Fibroblast of lung (primary cell): ENCODE measurements around the gene WBP2. TPM values are rescaled to one million over a fixed set of nuclear protein-coding genes. Genes with fewer than 3 reads are reported as not detected.

Source experiments
- DNase-seq, 2 donors: peaks; one replicate each; pipeline versions ENCODE4 v3.0.0 to v3.0.0-alpha.2; 2010; ENCODE audit warnings: low read depth in 2 of 2
- H2AFZ ChIP-seq: 2 replicates; pipeline ENCODE4 v1.5.1; 2012; ENCODE audit warnings: low read length, control low read depth, inconsistent platforms
- H3K27ac ChIP-seq: 2 replicates; pipeline ENCODE4 v1.5.1; 2011; ENCODE audit warnings: low read length, control low read depth; ENCODE audit not compliant: insufficient read depth
- H3K27me3 ChIP-seq: 2 replicates; pipeline ENCODE4 v1.5.1; 2011; ENCODE audit warnings: mild to moderate bottlenecking, low read length; ENCODE audit not compliant: control insufficient read depth, insufficient read depth
- H3K36me3 ChIP-seq: 2 replicates; pipeline ENCODE4 v1.5.1; 2011; ENCODE audit warnings: low read length; ENCODE audit not compliant: control insufficient read depth, insufficient read depth
- H3K4me1 ChIP-seq: 2 replicates; pipeline ENCODE4 v1.5.1; 2011; ENCODE audit warnings: low read length; ENCODE audit not compliant: control insufficient read depth, insufficient read depth; ENCODE audit errors: extremely low read depth
- H3K4me2 ChIP-seq: 2 replicates; pipeline ENCODE4 v1.5.1; 2011; ENCODE audit warnings: low read length, control low read depth; ENCODE audit not compliant: insufficient read depth; ENCODE audit errors: extremely low read depth
- H3K4me3 ChIP-seq, 4 experiments: fragments of 200-600 bp in 1 of 4; sonication (generic) in 1 of 4; replicated peaks in 1 of 4; 2 replicates each; pipeline ENCODE4 v1.5.1; 2011 to 2016; ENCODE audit warnings: low read length in 4 of 4, low read depth in 3 of 4, mild to moderate bottlenecking in 3 of 4, control low read depth in 2 of 4, inconsistent platforms in 1 of 4, mixed read lengths in 1 of 4; ENCODE audit not compliant: insufficient read depth in 1 of 4; ENCODE audit errors: control extremely low read depth in 1 of 4
- H3K79me2 ChIP-seq: 2 replicates; pipeline ENCODE4 v1.5.1; 2012; ENCODE audit warnings: mild to moderate bottlenecking, low read length, inconsistent platforms; ENCODE audit not compliant: control insufficient read depth, insufficient read depth
- H3K9ac ChIP-seq: 2 replicates; pipeline ENCODE4 v1.5.1; 2011; ENCODE audit warnings: mild to moderate bottlenecking, low read length, control low read depth; ENCODE audit not compliant: insufficient read depth
- H3K9me3 ChIP-seq: 2 replicates; pipeline ENCODE4 v1.5.1; 2012; ENCODE audit warnings: low read depth, low read length; ENCODE audit not compliant: control insufficient read depth, insufficient read depth
- H4K20me1 ChIP-seq: 2 replicates; pipeline ENCODE4 v1.5.1; 2011; ENCODE audit warnings: low read length; ENCODE audit not compliant: control insufficient read depth, insufficient read depth; ENCODE audit errors: extremely low read depth
- CTCF ChIP-seq, 2 donors: IDR thresholded peaks in 1 of 2; conservative IDR thresholded peaks in 1 of 2; 1 replicate in 1 of 2; 2 replicates in 1 of 2; pipeline ENCODE4 v1.5.1; 2011 to 2012; ENCODE audit warnings: low read length in 2 of 2, control low read depth in 1 of 2, inconsistent platforms in 1 of 2, low read depth in 1 of 2, mild to moderate bottlenecking in 1 of 2
- EZH2 ChIP-seq: IDR thresholded peaks from 2 replicates; pipeline ENCODE4 v1.5.1; 2012; ENCODE audit warnings: low read length, control low read depth, mild to moderate bottlenecking; ENCODE audit errors: missing control alignments
- polyA plus RNA-seq, 2 donors: library from polyadenylated mRNA; depleted of rRNA in 1 of 2; stranded (reverse) in 1 of 2; unstranded in 1 of 2; fragments of >200 nt; gene quantifications; 2 replicates each; pipeline ENCODE4 v1.2.1, GENCODE V29; 2011 to 2012; ENCODE audit warnings: missing spikeins in 1 of 2
- total RNA-seq: library from RNA; depleted of rRNA; stranded (reverse); fragments of >200 nt; gene quantifications from 2 replicates; pipeline ENCODE4 v1.2.1, GENCODE V29; 2014

Gene WBP2
- total and polyA plus RNA-seq, 2 donors (not counting 1 experiment from before 2014, with no cell fraction given), result 39.5 to 53.4 TPM

- H3K27ac ChIP-seq, result no peak overlapping the region
- H3K4me3 ChIP-seq, result no peak overlapping the region
- peaks cover 16% of the 10 kb centered on the region for H3K36me3 ChIP-seq
- DNase-seq, result no peak
- TF ChIP-seq EZH2 (no peak), CTCF (conservative IDR thresholded peaks at IDR 0.05 in 1 of 2, IDR thresholded peaks at IDR 0.05 in 1 of 2; ENCODE audit: low read depth in 1 of 2, low read length in 2 of 2) (no peak)
- H4K20me1 ChIP-seq, result no peaks in the 10 kb centered on the region
- H3K4me2 ChIP-seq, result no peak overlapping the region
- no peaks in the 10 kb centered on the region for H3K4me1 ChIP-seq
- H3K9me3 ChIP-seq, result no peaks in the 10 kb centered on the region
- no peaks in the 10 kb centered on the region for H3K27me3 ChIP-seq
- no peak overlapping the region for H3K9ac ChIP-seq
- no peak overlapping the region for H2AFZ ChIP-seq
- no peaks in the 10 kb centered on the region for H3K79me2 ChIP-seq
These were observed 31.0 kb downstream of the WBP2 start for GRCh38 chr17:75824050-75824552.

- no peak overlapping the region for H3K4me2 ChIP-seq
- no peaks in the 10 kb centered on the region for H3K27me3 ChIP-seq
- H3K27ac ChIP-seq, result no peak overlapping the region
- H3K4me1 ChIP-seq, result no peaks in the 10 kb centered on the region
- DNase-seq, result no peak
- H3K9ac ChIP-seq, result no peak overlapping the region
- no peak for TF ChIP-seq EZH2
- no peak for TF ChIP-seq CTCF (conservative IDR thresholded peaks at IDR 0.05 in 1 of 2, IDR thresholded peaks at IDR 0.05 in 1 of 2; ENCODE audit: low read depth in 1 of 2, low read length in 2 of 2)
- H4K20me1 ChIP-seq, result no peaks in the 10 kb centered on the region
- peaks cover 16% of the 10 kb centered on the region for H3K36me3 ChIP-seq
- H2AFZ ChIP-seq, result no peak overlapping the region
- H3K4me3 ChIP-seq, result no peak overlapping the region
- H3K9me3 ChIP-seq, result no peaks in the 10 kb centered on the region
- no peaks in the 10 kb centered on the region for H3K79me2 ChIP-seq
These were observed 31.7 kb downstream of the WBP2 start for GRCh38 chr17:75823257-75824041.

- H4K20me1 ChIP-seq, result no peaks in the 10 kb centered on the region
- no peak for DNase-seq
- H3K27ac ChIP-seq, result no peak overlapping the region
- H3K4me2 ChIP-seq, result no peak overlapping the region
- no peaks in the 10 kb centered on the region for H3K79me2 ChIP-seq
- H3K36me3 ChIP-seq, result peaks cover 18% of the 10 kb centered on the region
- H3K9ac ChIP-seq, result no peak overlapping the region
- H3K9me3 ChIP-seq, result no peaks in the 10 kb centered on the region
- H3K4me1 ChIP-seq, result no peaks in the 10 kb centered on the region
- H2AFZ ChIP-seq, result no peak overlapping the region
- no peaks in the 10 kb centered on the region for H3K27me3 ChIP-seq
- no peak for TF ChIP-seq EZH2
- no peak for TF ChIP-seq CTCF (conservative IDR thresholded peaks at IDR 0.05 in 1 of 2, IDR thresholded peaks at IDR 0.05 in 1 of 2; ENCODE audit: low read depth in 1 of 2, low read length in 2 of 2)
- H3K4me3 ChIP-seq, result no peak overlapping the region
These were observed 32.4 kb downstream of the WBP2 start for GRCh38 chr17:75822800-75823166.
